Pancreas (tissue), 10 donors: ENCODE measurements around the gene SEC14L5. TPM values are rescaled to one million over a fixed set of nuclear protein-coding genes. Genes with fewer than 3 reads are reported as not detected.

Source experiments
- ATAC-seq, 4 donors: fragments of 200-7000 bp; cut with Tn5 transposase; one replicate each; pipeline versions ENCODE4 v1.8.0 to v1.9.1; 2020; ENCODE audit warnings: mild to moderate bottlenecking in 4 of 4, moderate library complexity in 4 of 4
- DNase-seq, 6 donors: peaks; one replicate each; pipeline ENCODE4 v3.0.0-alpha.2; 2020
- FAIRE-seq: peaks from 2 replicates; lab custom pipeline; 2012; peaks lifted over from hg19 to GRCh38; lab: Jason Lieb, UNC
- H3K27ac ChIP-seq, 4 donors: fragments of 200-600 bp; sonication (generic); 1 replicate in 3 of 4; 2 replicates in 1 of 4; pipeline versions ENCODE4 v1.5.0 to v1.8.0; 2020
- H3K27me3 ChIP-seq, 4 donors: fragments of 200-600 bp; one replicate each; pipeline ENCODE4 v1.8.0; 2021
- H3K36me3 ChIP-seq, 3 donors: fragments of 200-600 bp; sonication (generic) in 1 of 3; one replicate each; pipeline versions ENCODE4 v1.5.0 to v1.8.0; 2020 to 2021
- H3K4me1 ChIP-seq, 3 donors: fragments of 200-600 bp; one replicate each; pipeline ENCODE4 v1.8.0; 2021
- H3K4me3 ChIP-seq, 4 donors: fragments of 200-600 bp; sonication (generic) in 2 of 4; one replicate each; pipeline versions ENCODE4 v1.5.0 to v1.8.0; 2020 to 2021
- H3K9me3 ChIP-seq, 4 donors: fragments of 200-600 bp; one replicate each; pipeline ENCODE4 v1.8.0; 2021
- WGBS, 2 donors: extraction: QIAGEN DNeasy Blood & Tissue Kit; methylation state at CpG; one replicate each; pipeline ENCODE4 v1.1.7; 2013; 5-methylcytosine and 5-hydroxymethylcytosine counted together
- intact Hi-C, 3 donors: fragments of 100-400 bp; cut with DNase I; formaldehyde crosslinking; loops; one replicate each; pipeline versions ENCODE4 v1.11.1 to v1.14.2; 2022
- polyA plus RNA-seq, 2 donors: library from polyadenylated mRNA; stranded (reverse); fragments of 200-250 nt; gene quantifications; one replicate each; pipeline ENCODE4 v1.2.3, GENCODE V29; 2013
- total RNA-seq, 6 donors: library from RNA; stranded (reverse); fragmentation: NEBNext Ultra II Directional in 4 of 6; extraction: Animal tissue kit (Norgen Biotek cat#: 25700) in 4 of 6; gene quantifications; one replicate each; pipeline versions ENCODE4 v1.2.1 to v1.2.4, GENCODE V29; 2021 to 2023
- TF ChIP-seq, protein P1 (sequence below), 4 donors: fragments of 200-600 bp; sonication (generic) in 3 of 4; IDR thresholded peaks; one replicate each; pipeline versions ENCODE4 v1.5.0 to v1.8.0; 2021; ENCODE audit warnings: antibody characterized with exemption in 4 of 4
- donor health status: healthy with polysubstance abuse.
- donor health status: DM: no; HTN: no; CAD: no; lungs with moderate emphysema.
- donor health status: DM: no; HTN: no; CAD: no.
- donor health status: control.
- donor health status: control.
- donor health status: Bipolar disorder and iron deficiency.
- donor health status: DM: yes; HTN: yes; CAD: no.
- donor health status: DM: no; HTN: no; CAD: no.
- donor health status: DM: no; HTN: no; CAD: no.
- donor health status: DM: yes; HTN: yes; CAD: no.

Gene SEC14L5
- total and polyA plus RNA-seq, 8 donors: 0.22 to 0.79 (median 0.51) TPM

DNA sequence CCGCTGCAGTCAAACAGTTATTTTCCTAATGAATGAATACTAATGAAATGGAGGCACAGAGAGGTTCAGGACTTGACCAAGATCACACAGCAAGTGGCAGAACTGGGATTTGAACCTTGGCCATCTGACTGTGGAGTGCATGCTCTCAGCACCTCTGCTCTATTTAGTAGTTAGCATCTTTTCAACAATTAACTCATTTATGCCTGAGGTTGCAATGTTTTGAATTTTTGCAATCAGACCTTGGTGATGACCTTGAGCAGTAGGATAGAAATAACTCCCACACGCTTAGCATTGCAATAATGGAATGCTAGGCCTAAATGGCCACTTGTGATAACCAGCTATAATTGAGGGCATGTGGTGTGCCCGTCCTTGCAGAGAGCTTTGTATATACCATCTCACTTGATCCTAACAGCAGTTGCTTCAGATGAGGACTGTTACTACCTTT, 44.6 kb downstream of the SEC14L5 start:
- no peak overlapping the region for H3K27ac ChIP-seq
- WGBS, 2 donors: 46 to 51% methylated on average over 3 of the region's 3 CpGs
- H3K36me3 ChIP-seq: no peaks in the 10 kb centered on the region
- no peak for ATAC-seq
- H3K9me3 ChIP-seq: no peaks in the 10 kb centered on the region
- no peak overlapping the region for H3K4me3 ChIP-seq
- no peaks in the 10 kb centered on the region for H3K27me3 ChIP-seq
- no peaks in the 10 kb centered on the region for H3K4me1 ChIP-seq
- intact Hi-C loops: no loop called here
- DNase-seq: no peak
- FAIRE-seq: no peak
- TF ChIP-seq, protein P1, sequence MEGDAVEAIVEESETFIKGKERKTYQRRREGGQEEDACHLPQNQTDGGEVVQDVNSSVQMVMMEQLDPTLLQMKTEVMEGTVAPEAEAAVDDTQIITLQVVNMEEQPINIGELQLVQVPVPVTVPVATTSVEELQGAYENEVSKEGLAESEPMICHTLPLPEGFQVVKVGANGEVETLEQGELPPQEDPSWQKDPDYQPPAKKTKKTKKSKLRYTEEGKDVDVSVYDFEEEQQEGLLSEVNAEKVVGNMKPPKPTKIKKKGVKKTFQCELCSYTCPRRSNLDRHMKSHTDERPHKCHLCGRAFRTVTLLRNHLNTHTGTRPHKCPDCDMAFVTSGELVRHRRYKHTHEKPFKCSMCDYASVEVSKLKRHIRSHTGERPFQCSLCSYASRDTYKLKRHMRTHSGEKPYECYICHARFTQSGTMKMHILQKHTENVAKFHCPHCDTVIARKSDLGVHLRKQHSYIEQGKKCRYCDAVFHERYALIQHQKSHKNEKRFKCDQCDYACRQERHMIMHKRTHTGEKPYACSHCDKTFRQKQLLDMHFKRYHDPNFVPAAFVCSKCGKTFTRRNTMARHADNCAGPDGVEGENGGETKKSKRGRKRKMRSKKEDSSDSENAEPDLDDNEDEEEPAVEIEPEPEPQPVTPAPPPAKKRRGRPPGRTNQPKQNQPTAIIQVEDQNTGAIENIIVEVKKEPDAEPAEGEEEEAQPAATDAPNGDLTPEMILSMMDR (IDR thresholded peaks at IDR 0.05): no peak

DNA sequence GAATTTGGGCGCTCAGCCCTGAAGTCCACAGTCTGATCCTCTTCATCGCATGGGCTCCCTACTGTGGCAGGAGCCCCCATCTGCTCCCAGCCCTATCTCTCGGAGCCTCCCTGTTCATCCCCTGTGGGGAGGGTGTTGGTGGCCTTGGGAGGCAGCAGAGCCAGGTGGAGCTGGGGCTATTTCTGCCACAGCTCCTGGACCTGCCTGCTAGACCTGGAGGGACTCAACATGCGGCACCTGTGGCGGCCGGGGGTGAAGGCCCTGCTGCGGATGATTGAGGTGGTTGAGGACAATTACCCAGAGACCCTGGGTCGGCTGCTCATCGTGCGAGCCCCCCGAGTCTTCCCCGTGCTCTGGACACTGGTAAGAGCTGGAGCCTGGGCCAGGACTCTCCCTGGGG, 45.1 kb downstream of the SEC14L5 start:
- 70 to 78% methylated on average over 12 of the region's 12 CpGs for whole genome bisulfite sequencing, 2 donors
- TF ChIP-seq, protein P1 (IDR thresholded peaks at IDR 0.05): no peak
- Histone ChIP-seq H3K4me1 (no peaks in the 10 kb centered on the region), H3K27ac (no peak overlapping the region), H3K27me3 (no peaks in the 10 kb centered on the region), H3K36me3 (no peaks in the 10 kb centered on the region), H3K9me3 (no peaks in the 10 kb centered on the region), H3K4me3 (no peak overlapping the region)
- intact Hi-C loops: no loop called here
- ATAC-seq (no peak), FAIRE-seq (no peak), DNase-seq (no peak)

DNA sequence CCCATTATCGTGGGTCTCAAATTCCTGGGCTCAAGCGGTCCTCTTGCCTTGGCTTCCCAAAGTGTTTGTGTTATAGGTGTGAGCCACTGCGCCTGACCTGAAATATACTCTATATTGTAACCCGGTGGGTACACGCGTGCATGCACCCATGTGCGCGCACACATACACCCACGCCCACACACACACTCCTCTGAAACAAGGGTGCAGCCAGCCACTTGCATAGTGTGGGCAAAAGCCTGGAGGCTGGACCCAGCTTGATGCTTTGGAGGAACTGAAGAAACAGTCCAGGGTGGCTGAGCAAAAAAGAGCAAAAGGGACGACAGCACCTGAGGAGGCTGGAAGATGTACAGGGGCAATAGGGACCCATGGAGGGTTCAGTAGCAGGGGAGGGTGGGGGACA, 45.7 kb downstream of the SEC14L5 start:
- H3K4me1 ChIP-seq: no peaks in the 10 kb centered on the region
- H3K9me3 ChIP-seq: no peaks in the 10 kb centered on the region
- no peak overlapping the region for H3K27ac ChIP-seq
- H3K27me3 ChIP-seq: no peaks in the 10 kb centered on the region
- TF ChIP-seq, protein P1 (IDR thresholded peaks at IDR 0.05): no peak
- WGBS, 2 donors: 85 to 91% methylated on average over 10 of the region's 10 CpGs
- FAIRE-seq: no peak
- ATAC-seq: no peak
- DNase-seq: no peak
- no peak overlapping the region for H3K4me3 ChIP-seq
- intact Hi-C loops: no loop called here
- H3K36me3 ChIP-seq: no peaks in the 10 kb centered on the region

DNA sequence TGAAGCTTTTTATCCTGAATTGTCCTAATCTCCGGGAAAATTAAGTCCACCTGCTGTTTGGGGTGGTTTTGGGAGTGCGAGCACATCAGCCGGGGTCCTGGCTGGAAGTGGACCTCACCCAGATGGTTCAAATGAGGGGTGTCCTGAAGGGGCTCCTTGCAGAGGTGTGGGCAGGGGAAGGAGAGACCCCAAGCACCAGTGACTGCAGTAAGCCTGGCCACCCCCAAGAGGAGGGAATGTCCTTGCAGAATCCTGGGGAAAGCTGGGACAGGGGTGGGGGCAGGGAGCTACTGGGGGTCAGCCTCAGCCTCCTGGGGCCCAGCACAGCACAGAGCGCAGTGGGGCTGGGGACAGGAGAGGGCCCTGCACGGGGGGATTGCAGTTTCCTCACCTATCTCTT, 46.2 kb downstream of the SEC14L5 start:
- Histone ChIP-seq H3K4me3 (no peak overlapping the region), H3K36me3 (no peaks in the 10 kb centered on the region), H3K27ac (no peak overlapping the region), H3K27me3 (no peaks in the 10 kb centered on the region), H3K4me1 (no peaks in the 10 kb centered on the region), H3K9me3 (no peaks in the 10 kb centered on the region)
- no peak for DNase-seq
- intact Hi-C loops: no loop called here
- TF ChIP-seq, protein P1 (IDR thresholded peaks at IDR 0.05): no peak
- FAIRE-seq: no peak
- 67 to 83% methylated on average over 5 of the region's 5 CpGs for WGBS, 2 donors
- no peak for ATAC-seq

DNA sequence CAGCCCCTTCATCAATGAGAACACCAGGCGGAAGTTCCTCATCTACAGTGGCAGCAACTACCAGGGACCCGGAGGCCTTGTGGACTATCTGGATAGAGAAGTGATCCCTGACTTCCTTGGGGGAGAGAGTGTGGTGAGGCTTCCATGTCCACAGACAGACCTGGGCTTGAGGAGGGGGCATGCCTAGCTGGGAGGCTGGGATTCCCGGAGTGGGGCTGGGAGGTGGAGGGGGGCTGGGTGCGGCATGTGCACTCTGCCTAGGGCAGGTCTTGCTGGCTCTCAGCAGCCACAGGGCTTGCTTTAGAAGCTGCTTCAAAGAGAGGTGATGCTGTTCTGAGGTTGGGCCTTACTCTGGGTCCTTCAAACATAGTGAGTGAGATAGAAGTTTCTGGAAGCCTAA, 47.8 kb downstream of the SEC14L5 start:
- intact Hi-C loops: no loop called here
- Histone ChIP-seq H3K4me3 (no peak overlapping the region), H3K4me1 (no peaks in the 10 kb centered on the region), H3K27ac (no peak overlapping the region), H3K9me3 (no peaks in the 10 kb centered on the region), H3K36me3 (no peaks in the 10 kb centered on the region), H3K27me3 (no peaks in the 10 kb centered on the region)
- ATAC-seq (no peak), DNase-seq (no peak), FAIRE-seq (no peak)
- WGBS, 2 donors: 68 to 89% methylated on average over 4 of the region's 4 CpGs
- TF ChIP-seq, protein P1 (IDR thresholded peaks at IDR 0.05): no peak
